ENCODE measurements around the gene JAKMIP2. TPM values are rescaled to one million over a fixed set of nuclear protein-coding genes. Genes with fewer than 3 reads are reported as not detected.

JAKMIP2 gene
- total and polyA plus RNA-seq, 8 donors, result 0.19 to 2.6 (median 0.67) TPM

- no peak overlapping the region for H3K4me3 ChIP-seq
- DNase-seq (no peak), ATAC-seq (no peak), FAIRE-seq (no peak)
- intact Hi-C loops (cut with DNase I), result no loop called here
- no peak overlapping the region for H3K27ac ChIP-seq
- no peaks in the 10 kb centered on the region for H3K9me3 ChIP-seq
- no peaks in the 10 kb centered on the region for H3K36me3 ChIP-seq
- no peak for TF ChIP-seq CTCF (IDR thresholded peaks at IDR 0.05)
- H3K27me3 ChIP-seq, result no peaks in the 10 kb centered on the region
- H3K4me1 ChIP-seq, result no peaks in the 10 kb centered on the region
Observed at GRCh38 chr5:147704544-147704943, 78.0 kb downstream of the JAKMIP2 start.

- ATAC-seq (no peak), FAIRE-seq (no peak), DNase-seq (no peak)
- Histone ChIP-seq H3K4me3 (no peak overlapping the region), H3K27ac (no peak overlapping the region), H3K9me3 (no peaks in the 10 kb centered on the region), H3K36me3 (no peaks in the 10 kb centered on the region), H3K27me3 (no peaks in the 10 kb centered on the region), H3K4me1 (no peaks in the 10 kb centered on the region)
- intact Hi-C loops (cut with DNase I), result no loop called here
- TF ChIP-seq CTCF (IDR thresholded peaks at IDR 0.05), result no peak
Observed at GRCh38 chr5:147701468-147701867, 81.1 kb downstream of the JAKMIP2 start.

GRCh38 chr5:147699496-147700088, 82.9 kb downstream of the JAKMIP2 start:
- intact Hi-C loops (cut with DNase I), result no loop called here
- no peak for TF ChIP-seq CTCF (IDR thresholded peaks at IDR 0.05)
- H3K36me3 ChIP-seq, result no peaks in the 10 kb centered on the region
- ATAC-seq, result no peak
- no peak overlapping the region for H3K4me3 ChIP-seq
- no peak overlapping the region for H3K27ac ChIP-seq
- FAIRE-seq, result no peak
- H3K4me1 ChIP-seq, result peaks cover 0 to 6% (median 0%) of the 10 kb centered on the region in 3 donors
- WGBS, 2 donors, result 84 to 90% methylated on average over 3 of the region's 3 CpGs
- no peak for DNase-seq
- H3K27me3 ChIP-seq, result no peaks in the 10 kb centered on the region
- no peaks in the 10 kb centered on the region for H3K9me3 ChIP-seq

- Histone ChIP-seq H3K4me1 (peaks cover 0 to 6% (median 0%) of the 10 kb centered on the region in 3 donors), H3K27me3 (no peaks in the 10 kb centered on the region), H3K36me3 (no peaks in the 10 kb centered on the region), H3K4me3 (no peak overlapping the region), H3K27ac (no peak overlapping the region), H3K9me3 (no peaks in the 10 kb centered on the region)
- FAIRE-seq, result no peak
- ATAC-seq, result no peak
- TF ChIP-seq CTCF (IDR thresholded peaks at IDR 0.05), result no peak
- intact Hi-C loops (cut with DNase I), result no loop called here
- no peak for DNase-seq
Observed at GRCh38 chr5:147697380-147697779, 85.1 kb downstream of the JAKMIP2 start.

- no peak overlapping the region for H3K4me3 ChIP-seq
- no peak for TF ChIP-seq CTCF (IDR thresholded peaks at IDR 0.05)
- no peaks in the 10 kb centered on the region for H3K9me3 ChIP-seq
- FAIRE-seq (no peak), ATAC-seq (peak in 2 of 4 donors; percentile 26 to 62), DNase-seq (no peak)
- peaks cover 0 to 6% (median 0%) of the 10 kb centered on the region in 3 donors for H3K4me1 ChIP-seq
- intact Hi-C loops (cut with DNase I), result no loop called here
- H3K36me3 ChIP-seq, result no peaks in the 10 kb centered on the region
- no peak overlapping the region for H3K27ac ChIP-seq
- WGBS, 2 donors, result 28 to 44% methylated on average over 2 of the region's 2 CpGs
- no peaks in the 10 kb centered on the region for H3K27me3 ChIP-seq
Observed at GRCh38 chr5:147694772-147695171, 87.8 kb downstream of the JAKMIP2 start.
